SK-N-SH treated with all-trans-retinoic acid at 6 μM for 48 hours (cell line): Measurements from ENCODE around the gene SCN9A.
A peak's percentile ranks its signal among the peaks of the same experiment; 100 is the strongest.
"Not testable (repeated sequence)": the region's sequence is repeated elsewhere in the genome, so short reads cannot be mapped to it uniquely, and the experiment has no call there.

Source experiments
- ATAC-seq: fragments of 200-7000 bp; cut with Tn5 transposase; 3 replicates; pipeline ENCODE4 v1.9.1; 2020; ENCODE audit warnings: mild to moderate bottlenecking, moderate library complexity
- ARNTL ChIP-seq: fragments of 450-650 bp; formaldehyde crosslinking; IDR thresholded peaks from 2 replicates; pipeline ENCODE4 v1.5.0; 2020; ENCODE audit warnings: low read depth, mild to moderate bottlenecking, moderate library complexity, borderline replicate concordance
- BACH2 ChIP-seq: fragments of 250-450 bp; sonication (Bioruptor Pico); IDR thresholded peaks from 2 replicates; pipeline ENCODE4 v1.9.0; 2021; ENCODE audit warnings: mild to moderate bottlenecking, borderline replicate concordance
- CREB5 ChIP-seq: fragments of 250-450 bp; sonication (Bioruptor Pico); IDR thresholded peaks from 2 replicates; pipeline ENCODE4 v1.5.1; 2020; ENCODE audit warnings: low read depth, mild to moderate bottlenecking, moderate library complexity
- CSDC2 ChIP-seq: fragments of 250-450 bp; sonication (Bioruptor Pico); IDR thresholded peaks from 2 replicates; pipeline ENCODE4 v1.5.0; 2020; ENCODE audit warnings: mild to moderate bottlenecking, moderate library complexity
- CSRNP3 ChIP-seq: fragments of 250-450 bp; sonication (Bioruptor Pico); IDR thresholded peaks from 2 replicates; pipeline ENCODE4 v1.5.1; 2021; ENCODE audit warnings: mild to moderate bottlenecking, moderate library complexity
- ESRRG ChIP-seq: fragments of 250-450 bp; sonication (Bioruptor Pico); IDR thresholded peaks from 2 replicates; pipeline ENCODE4 v1.6.1; 2021; ENCODE audit warnings: mild to moderate bottlenecking
- GLIS3 ChIP-seq: fragments of 250-450 bp; sonication (Bioruptor Pico); IDR thresholded peaks from 2 replicates; pipeline ENCODE4 v1.5.0; 2020; ENCODE audit warnings: mild to moderate bottlenecking, moderate library complexity
- ISL1 ChIP-seq: fragments of 250-450 bp; sonication (Bioruptor Pico); IDR thresholded peaks from 2 replicates; pipeline ENCODE4 v2.1.2; 2022; ENCODE audit warnings: mild to moderate bottlenecking, moderate library complexity
- OSR1 ChIP-seq: fragments of 250-450 bp; sonication (Bioruptor Pico); IDR thresholded peaks from 2 replicates; pipeline ENCODE4 v1.8.0; 2022; ENCODE audit warnings: moderate library complexity, mild to moderate bottlenecking, inconsistent platforms
- PATZ1 ChIP-seq: fragments of 250-450 bp; sonication (Bioruptor Pico); IDR thresholded peaks from 2 replicates; pipeline ENCODE4 v1.8.0; 2020; ENCODE audit warnings: mild to moderate bottlenecking, moderate library complexity, borderline replicate concordance
- PPARA ChIP-seq: fragments of 250-450 bp; sonication (Bioruptor Pico); IDR thresholded peaks from 2 replicates; pipeline ENCODE4 v1.5.0; 2020; ENCODE audit warnings: mild to moderate bottlenecking, borderline replicate concordance
- RARB ChIP-seq: fragments of 250-450 bp; sonication (Bioruptor Pico); IDR thresholded peaks from 2 replicates; pipeline ENCODE4 v1.8.0; 2021; ENCODE audit warnings: mild to moderate bottlenecking, moderate library complexity
- SNAI2 ChIP-seq: fragments of 250-450 bp; sonication (Bioruptor Pico); IDR thresholded peaks from 2 replicates; pipeline ENCODE4 v1.5.0; 2020; ENCODE audit warnings: mild to moderate bottlenecking, moderate library complexity
- TCF4 ChIP-seq: fragments of 250-450 bp; sonication (Bioruptor Pico); IDR thresholded peaks from 2 replicates; pipeline ENCODE4 v1.8.0; 2021; ENCODE audit warnings: mild to moderate bottlenecking, moderate library complexity, borderline replicate concordance
- TOX ChIP-seq: fragments of 250-450 bp; sonication (Bioruptor Pico); IDR thresholded peaks from 2 replicates; pipeline ENCODE4 v1.8.0; 2021; ENCODE audit warnings: mild to moderate bottlenecking, moderate library complexity, borderline replicate concordance
- TSHZ2 ChIP-seq: fragments of 250-450 bp; sonication (Bioruptor Pico); IDR thresholded peaks from 2 replicates; pipeline ENCODE4 v1.5.0; 2020; ENCODE audit warnings: mild to moderate bottlenecking, moderate library complexity
- ZFP3 ChIP-seq: fragments of 250-450 bp; sonication (Bioruptor Pico); IDR thresholded peaks from 2 replicates; pipeline ENCODE4 v1.5.0; 2020; ENCODE audit warnings: mild to moderate bottlenecking, moderate library complexity
- ZNF565 ChIP-seq: fragments of 450-650 bp; formaldehyde crosslinking; conservative IDR thresholded peaks from 2 replicates; pipeline ENCODE4 v1.5.0; 2020; ENCODE audit warnings: low read depth, mild to moderate bottlenecking, moderate library complexity
- ZNF70 ChIP-seq: fragments of 450-650 bp; formaldehyde crosslinking; IDR thresholded peaks from 2 replicates; pipeline ENCODE4 v1.5.0; 2020; ENCODE audit warnings: mild to moderate bottlenecking, moderate library complexity
- ZNF8 ChIP-seq: fragments of 450-650 bp; formaldehyde crosslinking; IDR thresholded peaks from 2 replicates; pipeline ENCODE4 v1.5.0; 2020; ENCODE audit warnings: mild to moderate bottlenecking, moderate library complexity
- TF ChIP-seq, protein P1 (sequence below): fragments of 250-450 bp; sonication (Bioruptor Pico); IDR thresholded peaks from 2 replicates; pipeline ENCODE4 v1.8.0; 2021; ENCODE audit warnings: low read depth, mild to moderate bottlenecking, moderate library complexity, borderline replicate concordance

The SCN9A gene

GRCh38 chr2:166360906-166361305 lies 14.8 kb downstream of the SCN9A start:
- no peak for ATAC-seq
- TF ChIP-seq OSR1 (CRISPR knock-in tag) (no peak), ARNTL (CRISPR knock-in tag) (no peak), BACH2 (CRISPR knock-in tag) (no peak), TSHZ2 (CRISPR knock-in tag) (no peak)

GRCh38 chr2:166360426-166360825 lies 15.3 kb downstream of the SCN9A start:
- TF ChIP-seq PPARA (CRISPR knock-in tag): no peak
- TF ChIP-seq, all 23 proteins: peak for 0
- ATAC-seq: no peak

DNA sequence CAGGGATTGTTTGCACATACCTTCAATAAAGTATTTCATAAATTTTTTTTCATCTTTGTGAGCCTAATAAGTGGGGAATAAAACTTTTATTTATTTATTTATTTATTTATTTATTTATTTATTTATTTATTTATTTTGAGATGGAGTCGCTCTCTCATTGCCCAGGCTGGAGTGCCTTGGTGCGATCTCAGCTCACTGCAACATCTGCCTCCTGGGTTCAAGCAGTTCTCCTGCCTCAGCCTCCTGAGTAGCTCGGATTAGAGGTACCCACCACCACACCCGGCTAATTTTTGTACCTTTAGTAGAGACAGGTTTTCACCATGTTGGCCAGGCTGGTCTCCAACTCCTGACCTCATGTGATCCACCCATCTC lies 17.8 kb downstream of the SCN9A start:
- ATAC-seq: not testable (repeated sequence)

GRCh38 chr2:166357068-166357949 lies 18.4 kb downstream of the SCN9A start:
- TF ChIP-seq CSRNP3 (no peak), ZFP3 (CRISPR knock-in tag) (no peak), PPARA (CRISPR knock-in tag) (no peak), ZNF8 (CRISPR knock-in tag) (no peak), ISL1 (CRISPR knock-in tag) (no peak)
- TF ChIP-seq, protein P1, sequence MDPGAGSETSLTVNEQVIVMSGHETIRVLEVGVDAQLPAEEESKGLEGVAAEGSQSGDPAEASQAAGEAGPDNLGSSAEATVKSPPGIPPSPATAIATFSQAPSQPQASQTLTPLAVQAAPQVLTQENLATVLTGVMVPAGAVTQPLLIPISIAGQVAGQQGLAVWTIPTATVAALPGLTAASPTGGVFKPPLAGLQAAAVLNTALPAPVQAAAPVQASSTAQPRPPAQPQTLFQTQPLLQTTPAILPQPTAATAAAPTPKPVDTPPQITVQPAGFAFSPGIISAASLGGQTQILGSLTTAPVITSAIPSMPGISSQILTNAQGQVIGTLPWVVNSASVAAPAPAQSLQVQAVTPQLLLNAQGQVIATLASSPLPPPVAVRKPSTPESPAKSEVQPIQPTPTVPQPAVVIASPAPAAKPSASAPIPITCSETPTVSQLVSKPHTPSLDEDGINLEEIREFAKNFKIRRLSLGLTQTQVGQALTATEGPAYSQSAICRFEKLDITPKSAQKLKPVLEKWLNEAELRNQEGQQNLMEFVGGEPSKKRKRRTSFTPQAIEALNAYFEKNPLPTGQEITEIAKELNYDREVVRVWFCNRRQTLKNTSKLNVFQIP (CRISPR knock-in tag): no peak
- ATAC-seq: no peak

DNA sequence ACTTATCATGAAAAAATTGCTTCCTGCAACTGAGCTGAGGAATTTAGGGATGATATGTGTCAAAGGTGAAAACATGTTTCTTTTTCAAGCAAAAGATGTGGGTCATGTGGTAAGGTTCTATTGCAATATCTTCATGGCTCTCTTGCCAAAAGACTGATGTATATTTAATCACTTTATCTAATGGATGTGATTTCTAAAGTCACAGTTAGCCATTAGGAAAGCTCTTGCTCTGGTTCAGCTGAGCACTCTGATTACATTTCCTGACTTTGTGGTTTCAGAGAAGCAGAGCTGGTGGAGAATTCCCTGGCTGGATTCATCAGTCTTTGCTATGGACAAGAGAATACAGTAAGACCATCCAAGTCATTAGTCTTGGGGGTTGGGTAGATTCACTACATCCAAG lies 24.4 kb downstream of the SCN9A start:
- peak; percentile 89 for ATAC-seq
- TF ChIP-seq PPARA (CRISPR knock-in tag) (no peak), OSR1 (CRISPR knock-in tag) (no peak), ISL1 (CRISPR knock-in tag) (peak; percentile 95), ARNTL (CRISPR knock-in tag) (no peak), ESRRG (0 out of 2 replicates have a peak, but pooled peaks have one; percentile 4), ZNF70 (CRISPR knock-in tag) (no peak), ZNF565 (CRISPR knock-in tag) (no peak), CSDC2 (peak; percentile 82; the same call in 1 of the 2 replicates), GLIS3 (CRISPR knock-in tag) (0 out of 2 replicates have a peak, but pooled peaks have one; percentile 20), SNAI2 (CRISPR knock-in tag) (peak; percentile 81), TSHZ2 (CRISPR knock-in tag) (no peak), BACH2 (CRISPR knock-in tag) (no peak), CREB5 (CRISPR knock-in tag) (no peak), TCF4 (CRISPR knock-in tag) (no peak), TOX (CRISPR knock-in tag) (no peak), ZNF8 (CRISPR knock-in tag) (no peak), PATZ1 (CRISPR knock-in tag) (peak; percentile 45; the same call in 1 of the 2 replicates), RARB (CRISPR knock-in tag) (no peak)
